K562 (cell line): ENCODE results near the gene ATP2A1. TPM values are rescaled to one million over a fixed set of nuclear protein-coding genes. Genes with fewer than 3 reads are reported as not detected.

Experiments
- HNRNPK ChIP-seq: fragments of 200-400 bp; formaldehyde crosslinking; IDR thresholded peaks from one replicate; pipeline ENCODE4 v1.6.1; 2018; ENCODE audit warnings: mild to moderate bottlenecking, low read depth, low read length; ENCODE audit not compliant: poor library complexity, severe bottlenecking
- RBM22 ChIP-seq: fragments of 200-400 bp; formaldehyde crosslinking; IDR thresholded peaks from 2 replicates; pipeline ENCODE4 v1.6.1; 2018; ENCODE audit warnings: low read length, low read depth; ENCODE audit not compliant: poor library complexity, severe bottlenecking
- ZFP30 ChIP-seq: fragments of 250-450 bp; sonication (Bioruptor Pico); IDR thresholded peaks from 2 replicates; pipeline ENCODE4 v1.8.0; 2022; ENCODE audit warnings: moderate library complexity, mild to moderate bottlenecking, inconsistent platforms, borderline replicate concordance
- polyA plus RNA-seq, 8 experiments: library from polyadenylated mRNA; depleted of rRNA in 4 of 8; stranded (reverse) in 5 of 8; unstranded in 3 of 8; fragments of >200 nt; fragmentation: Nextera tagmentation in 2 of 8; fragmentation: Illumina TruSeq in 1 of 8; extraction: Ambion mirVana in 2 of 8; extraction: Trizol in 1 of 8; gene quantifications; 2 replicates each; pipeline versions ENCODE4 v1.2.1 to v1.2.3, GENCODE V29; 2011 to 2014; ENCODE audit warnings: inconsistent platforms in 1 of 8, missing spikeins in 1 of 8
- total RNA-seq, 7 experiments: library from RNA; depleted of rRNA in 6 of 7; stranded (reverse); fragments of >200 nt in 6 of 7; fragmentation: Illumina TruSeq in 2 of 7; extraction: Trizol in 2 of 7; gene quantifications; 2 replicates each; pipeline versions ENCODE4 v1.2.1 to v1.2.3, GENCODE V29; 2011 to 2021; ENCODE audit warnings: low replicate concordance in 1 of 7
- TF ChIP-seq, protein P1 (sequence below), 2 experiments: fragments of 450-650 bp; IDR thresholded peaks; 2 replicates each; pipeline ENCODE4 v1.6.1; 2016; ENCODE audit warnings: mild to moderate bottlenecking in 2 of 2, borderline replicate concordance in 1 of 2, low read depth in 1 of 2, moderate library complexity in 1 of 2

The ATP2A1 gene
- total and polyA plus RNA-seq, 9 of the 15 experiments (the other 6 are each of a cell fraction or from before 2014, with no cell fraction given) = 0.25 to 2.6 (median 0.65) TPM

DNA sequence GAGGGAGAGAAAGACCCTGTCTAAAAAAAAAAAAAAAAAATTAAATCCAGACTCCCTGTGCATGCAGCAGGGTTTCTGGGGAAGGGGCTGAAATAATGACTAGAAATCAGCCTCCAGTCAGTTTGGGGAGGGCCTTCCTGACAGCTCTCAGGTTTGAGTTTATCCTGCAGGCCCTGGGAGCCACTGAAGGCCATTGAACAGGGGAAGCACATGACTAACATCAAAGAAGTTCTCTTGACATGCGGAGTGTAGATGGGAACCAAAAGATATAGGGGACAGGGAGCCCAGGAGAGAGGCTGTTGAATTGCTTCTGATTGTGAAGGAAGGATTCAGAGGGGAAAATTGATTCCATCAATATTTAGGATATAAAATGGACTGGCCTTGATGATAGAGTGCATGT, 49.5 kb downstream of the ATP2A1 start (continued):
- TF ChIP-seq, protein P1, sequence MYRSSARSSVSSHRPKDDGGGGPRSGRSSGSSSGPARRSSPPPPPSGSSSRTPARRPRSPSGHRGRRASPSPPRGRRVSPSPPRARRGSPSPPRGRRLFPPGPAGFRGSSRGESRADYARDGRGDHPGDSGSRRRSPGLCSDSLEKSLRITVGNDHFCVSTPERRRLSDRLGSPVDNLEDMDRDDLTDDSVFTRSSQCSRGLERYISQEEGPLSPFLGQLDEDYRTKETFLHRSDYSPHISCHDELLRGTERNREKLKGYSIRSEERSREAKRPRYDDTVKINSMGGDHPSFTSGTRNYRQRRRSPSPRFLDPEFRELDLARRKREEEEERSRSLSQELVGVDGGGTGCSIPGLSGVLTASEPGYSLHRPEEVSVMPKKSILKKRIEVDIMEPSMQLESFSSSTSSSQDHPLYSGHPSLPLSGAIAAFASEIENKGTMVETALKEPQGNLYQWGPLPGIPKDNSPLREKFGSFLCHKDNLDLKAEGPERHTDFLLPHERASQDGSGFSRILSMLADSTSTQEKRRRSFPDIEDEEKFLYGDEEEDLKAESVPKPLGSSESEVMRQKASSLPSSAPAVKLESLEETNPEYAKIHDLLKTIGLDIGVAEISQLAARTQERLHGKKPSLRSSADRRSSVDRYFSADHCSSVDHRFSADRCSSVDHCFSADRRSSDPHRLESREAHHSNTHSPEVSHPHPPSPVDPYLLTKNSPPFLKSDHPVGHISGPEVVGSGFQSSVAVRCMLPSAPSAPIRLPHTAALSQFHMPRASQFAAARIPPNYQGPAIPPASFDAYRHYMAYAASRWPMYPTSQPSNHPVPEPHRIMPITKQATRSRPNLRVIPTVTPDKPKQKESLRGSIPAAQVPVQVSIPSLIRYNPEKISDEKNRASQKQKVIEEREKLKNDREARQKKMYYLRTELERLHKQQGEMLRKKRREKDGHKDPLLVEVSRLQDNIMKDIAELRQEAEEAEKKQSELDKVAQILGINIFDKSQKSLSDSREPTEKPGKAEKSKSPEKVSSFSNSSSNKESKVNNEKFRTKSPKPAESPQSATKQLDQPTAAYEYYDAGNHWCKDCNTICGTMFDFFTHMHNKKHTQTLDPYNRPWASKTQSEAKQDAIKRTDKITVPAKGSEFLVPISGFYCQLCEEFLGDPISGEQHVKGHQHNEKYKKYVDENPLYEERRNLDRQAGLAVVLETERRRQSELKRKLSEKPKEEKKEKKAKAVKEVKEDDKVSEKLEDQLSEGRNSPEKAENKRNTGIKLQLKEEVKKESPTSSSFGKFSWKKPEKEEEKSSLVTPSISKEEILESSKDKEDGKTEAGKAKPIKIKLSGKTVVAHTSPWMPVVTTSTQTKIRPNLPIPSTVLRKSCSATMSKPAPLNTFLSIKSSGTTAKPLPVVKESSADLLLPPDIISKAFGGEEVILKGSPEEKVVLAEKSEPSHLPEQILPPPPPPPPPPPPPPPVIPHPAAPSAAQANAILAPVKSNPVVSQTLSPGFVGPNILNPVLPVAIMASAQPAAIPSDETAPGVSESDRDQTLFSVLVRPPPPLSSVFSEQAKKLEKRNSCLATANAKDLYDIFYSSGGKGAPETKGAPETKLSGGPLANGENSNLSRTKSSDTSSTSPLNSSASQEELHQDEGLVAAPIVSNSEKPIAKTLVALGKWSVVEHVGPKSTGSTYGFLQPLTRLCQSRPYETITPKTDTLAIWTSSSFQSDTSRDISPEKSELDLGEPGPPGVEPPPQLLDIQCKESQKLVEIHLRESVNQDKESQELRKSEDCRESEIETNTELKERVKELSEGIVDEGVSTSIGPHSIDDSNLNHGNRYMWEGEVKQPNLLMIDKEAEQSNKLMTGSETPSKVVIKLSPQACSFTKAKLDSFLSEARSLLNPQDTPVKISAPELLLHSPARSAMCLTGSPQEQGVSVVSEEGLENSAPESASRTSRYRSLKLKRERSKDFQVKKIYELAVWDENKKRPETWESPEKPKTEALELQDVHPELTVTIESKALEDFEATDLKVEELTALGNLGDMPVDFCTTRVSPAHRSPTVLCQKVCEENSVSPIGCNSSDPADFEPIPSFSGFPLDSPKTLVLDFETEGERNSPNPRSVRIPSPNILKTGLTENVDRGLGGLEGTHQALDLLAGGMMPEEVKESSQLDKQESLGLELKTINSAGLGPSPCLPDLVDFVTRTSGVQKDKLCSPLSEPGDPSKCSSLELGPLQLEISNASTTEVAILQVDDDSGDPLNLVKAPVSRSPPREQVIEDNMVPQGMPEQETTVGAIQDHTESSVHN (IDR thresholded peaks at IDR 0.05; ENCODE audit: borderline replicate concordance in 1 of 2, low read depth in 1 of 2) = no peak
- TF ChIP-seq RBM22 = no peak
- TF ChIP-seq HNRNPK = no peak
- TF ChIP-seq ZFP30 (CRISPR knock-in tag) = no peak
